K562 (cell line): ENCODE measurements around the gene IGF2BP1. TPM values are rescaled to one million over a fixed set of nuclear protein-coding genes. Genes with fewer than 3 reads are reported as not detected.
A peak's percentile ranks its signal among the peaks of the same experiment; 100 is the strongest.

ENCODE experiments used
- FOXA1 ChIP-seq: fragments of 450-650 bp; IDR thresholded peaks from 2 replicates; pipeline ENCODE4 v1.6.1; 2016; ENCODE audit warnings: mild to moderate bottlenecking, borderline replicate concordance
- FOXK2 ChIP-seq, 2 experiments: fragments of 450-650 bp; IDR thresholded peaks in 1 of 2; conservative IDR thresholded peaks in 1 of 2; 2 replicates each; pipeline ENCODE4 v1.6.1; 2016; ENCODE audit warnings: low read depth in 2 of 2, mild to moderate bottlenecking in 1 of 2
- GABPA ChIP-seq: fragments of 200-800 bp; sonication (Bioruptor generic); conservative IDR thresholded peaks from 2 replicates; pipeline ENCODE4 v1.6.1; 2016; ENCODE audit warnings: low read depth, missing genetic modification characterization, missing compliant biosample characterization
- JUND ChIP-seq, 2 experiments: IDR thresholded peaks; 2 replicates in 1 of 2; 3 replicates in 1 of 2; pipeline ENCODE4 v1.6.1; 2011; ENCODE audit warnings: borderline replicate concordance in 2 of 2, low read depth in 2 of 2, low read length in 2 of 2, improper control_type of control experiment in 1 of 2, missing biosample characterization in 1 of 2, missing genetic modification characterization in 1 of 2, missing genetic modification reagents in 1 of 2
- KAT8 ChIP-seq: fragments of 450-650 bp; IDR thresholded peaks from 2 replicates; pipeline ENCODE4 v1.6.1; 2016; ENCODE audit warnings: low read depth, mild to moderate bottlenecking
- MGA ChIP-seq: fragments of 450-650 bp; IDR thresholded peaks from 2 replicates; pipeline ENCODE4 v1.6.1; 2016; ENCODE audit warnings: mild to moderate bottlenecking, moderate library complexity
- ZFP36 ChIP-seq: fragments of 150-350 bp; IDR thresholded peaks from 2 replicates; pipeline ENCODE4 v1.6.1; 2018; ENCODE audit warnings: low read length, low read depth; ENCODE audit not compliant: partially characterized antibody
- ZNF239 ChIP-seq: fragments of 250-450 bp; sonication (Bioruptor Pico); IDR thresholded peaks from 2 replicates; pipeline ENCODE4 v1.4.0; 2020; ENCODE audit warnings: mild to moderate bottlenecking
- polyA plus RNA-seq, 8 experiments: library from polyadenylated mRNA; depleted of rRNA in 4 of 8; stranded (reverse) in 5 of 8; unstranded in 3 of 8; fragments of >200 nt; fragmentation: Nextera tagmentation in 2 of 8; fragmentation: Illumina TruSeq in 1 of 8; extraction: Ambion mirVana in 2 of 8; extraction: Trizol in 1 of 8; gene quantifications; 2 replicates each; pipeline versions ENCODE4 v1.2.1 to v1.2.3, GENCODE V29; 2011 to 2014; ENCODE audit warnings: inconsistent platforms in 1 of 8, missing spikeins in 1 of 8
- total RNA-seq, 7 experiments: library from RNA; depleted of rRNA in 6 of 7; stranded (reverse); fragments of >200 nt in 6 of 7; fragmentation: Illumina TruSeq in 2 of 7; extraction: Trizol in 2 of 7; gene quantifications; 2 replicates each; pipeline versions ENCODE4 v1.2.1 to v1.2.3, GENCODE V29; 2011 to 2021; ENCODE audit warnings: low replicate concordance in 1 of 7
- TF ChIP-seq, protein P1 (sequence below): IDR thresholded peaks from 2 replicates; pipeline ENCODE4 v1.6.1; 2016; ENCODE audit warnings: missing genetic modification characterization, missing compliant biosample characterization
- TF ChIP-seq, protein P2 (sequence below): sonication (generic); formaldehyde crosslinking; IDR thresholded peaks from 2 replicates; pipeline ENCODE4 v1.9.0; 2022; ENCODE audit warnings: mild to moderate bottlenecking, missing genetic modification reagents

Gene IGF2BP1
- total and polyA plus RNA-seq, 9 of the 15 experiments (the other 6 are each of a cell fraction or from before 2014, with no cell fraction given) = 13.0 to 318 (median 53.6) TPM

DNA sequence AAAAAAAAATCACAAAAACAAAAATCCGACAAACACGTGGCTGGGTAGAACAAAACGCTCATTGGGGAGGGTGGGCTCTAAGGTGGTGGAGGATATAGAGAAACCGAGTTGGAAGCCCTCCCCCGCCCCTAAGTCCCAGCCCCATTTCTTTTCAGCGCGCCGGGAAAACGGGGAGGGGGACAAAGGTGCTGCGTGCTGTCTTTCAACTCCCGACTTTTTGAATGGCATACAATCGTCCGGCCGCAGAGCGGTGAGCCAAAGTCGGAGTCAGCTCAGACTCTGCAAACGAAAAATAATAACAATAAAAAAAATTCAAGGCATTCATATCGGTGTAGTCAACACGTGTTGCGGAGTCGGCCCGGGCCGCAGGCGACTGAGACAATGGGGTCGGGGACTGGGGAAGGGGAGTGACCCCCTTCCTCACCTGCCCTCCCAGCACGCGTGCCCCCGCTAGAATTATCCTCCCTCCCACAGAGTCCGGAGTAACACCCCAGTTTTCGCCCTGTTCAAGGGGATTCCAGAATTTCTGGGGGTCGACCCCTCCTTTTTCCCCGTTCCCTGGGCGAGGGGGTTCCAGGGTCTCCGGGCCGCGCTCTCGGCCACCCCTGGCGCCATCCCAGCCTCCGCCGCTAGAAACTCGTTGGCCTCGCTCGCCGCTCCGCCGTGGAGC lies 1.7 kb upstream of the IGF2BP1 start (continued):
- TF ChIP-seq MGA (peak; percentile 20; the same call in 1 of the 2 replicates), ZFP36 (no peak), GABPA (tag) (no peak), KAT8 (no peak), FOXA1 (no peak), FOXK2 (conservative IDR thresholded peaks at IDR 0.05 in 1 of 2, IDR thresholded peaks at IDR 0.05 in 1 of 2; ENCODE audit: low read depth in 2 of 2) (no peak), JUND (IDR thresholded peaks at IDR 0.05; ENCODE audit: borderline replicate concordance, low read depth, low read length) (0 out of 2 replicates have a peak, but pooled peaks have one; percentile 25), JUND (tag; IDR thresholded peaks at IDR 0.05; ENCODE audit: borderline replicate concordance, low read depth, low read length) (no peak), ZNF239 (CRISPR knock-in tag) (no peak)
- TF ChIP-seq, protein P1, sequence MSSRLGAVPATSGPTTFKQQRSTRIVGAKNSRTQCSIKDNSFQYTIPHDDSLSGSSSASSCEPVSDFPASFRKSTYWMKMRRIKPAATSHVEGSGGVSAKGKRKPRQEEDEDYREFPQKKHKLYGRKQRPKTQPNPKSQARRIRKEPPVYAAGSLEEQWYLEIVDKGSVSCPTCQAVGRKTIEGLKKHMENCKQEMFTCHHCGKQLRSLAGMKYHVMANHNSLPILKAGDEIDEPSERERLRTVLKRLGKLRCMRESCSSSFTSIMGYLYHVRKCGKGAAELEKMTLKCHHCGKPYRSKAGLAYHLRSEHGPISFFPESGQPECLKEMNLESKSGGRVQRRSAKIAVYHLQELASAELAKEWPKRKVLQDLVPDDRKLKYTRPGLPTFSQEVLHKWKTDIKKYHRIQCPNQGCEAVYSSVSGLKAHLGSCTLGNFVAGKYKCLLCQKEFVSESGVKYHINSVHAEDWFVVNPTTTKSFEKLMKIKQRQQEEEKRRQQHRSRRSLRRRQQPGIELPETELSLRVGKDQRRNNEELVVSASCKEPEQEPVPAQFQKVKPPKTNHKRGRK (tag) = no peak
- TF ChIP-seq, protein P2, sequence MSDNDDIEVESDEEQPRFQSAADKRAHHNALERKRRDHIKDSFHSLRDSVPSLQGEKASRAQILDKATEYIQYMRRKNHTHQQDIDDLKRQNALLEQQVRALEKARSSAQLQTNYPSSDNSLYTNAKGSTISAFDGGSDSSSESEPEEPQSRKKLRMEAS (CRISPR knock-in tag) = no peak
